GM21786 (cell line): Measurements from ENCODE around the gene MSANTD2.
A peak's percentile ranks its signal among the peaks of the same experiment; 100 is the strongest.

ENCODE experiments used
- ATAC-seq: cut with Tn5 transposase; IDR thresholded peaks from one replicate; pipeline ENCODE4 v1.9.1; 2021; ENCODE audit not compliant: unreplicated experiment

Gene MSANTD2

GRCh38 chr11:124738713-124739478 is 61.3 kb downstream of the MSANTD2 start:
- no peak for ATAC-seq

- no peak for ATAC-seq
These were observed 62.4 kb downstream of the MSANTD2 start for GRCh38 chr11:124737638-124738305.

- ATAC-seq = no peak
These were observed 63.5 kb downstream of the MSANTD2 start for GRCh38 chr11:124736736-124737135.

- no peak for ATAC-seq
These were observed 68.0 kb downstream of the MSANTD2 start for GRCh38 chr11:124732230-124732629.

DNA sequence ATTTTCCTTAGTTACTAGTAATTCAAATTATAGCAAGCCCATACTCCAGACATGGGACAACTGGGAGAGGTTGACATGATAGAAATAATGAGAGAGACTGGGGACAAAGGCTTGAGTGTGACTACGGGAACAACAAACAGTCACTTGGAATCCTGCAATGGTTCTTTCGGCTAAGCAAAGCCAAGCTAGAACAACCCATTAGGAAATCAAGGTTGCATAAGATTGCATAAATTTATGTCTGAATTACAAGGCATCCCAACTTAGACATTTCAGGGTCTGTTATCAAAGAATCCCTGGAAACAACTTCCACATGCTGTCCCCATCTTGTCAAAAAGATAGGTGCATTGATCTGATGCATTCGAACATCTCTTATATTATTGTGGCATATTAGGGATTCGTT is 70.6 kb downstream of the MSANTD2 start:
- ATAC-seq = no peak

DNA sequence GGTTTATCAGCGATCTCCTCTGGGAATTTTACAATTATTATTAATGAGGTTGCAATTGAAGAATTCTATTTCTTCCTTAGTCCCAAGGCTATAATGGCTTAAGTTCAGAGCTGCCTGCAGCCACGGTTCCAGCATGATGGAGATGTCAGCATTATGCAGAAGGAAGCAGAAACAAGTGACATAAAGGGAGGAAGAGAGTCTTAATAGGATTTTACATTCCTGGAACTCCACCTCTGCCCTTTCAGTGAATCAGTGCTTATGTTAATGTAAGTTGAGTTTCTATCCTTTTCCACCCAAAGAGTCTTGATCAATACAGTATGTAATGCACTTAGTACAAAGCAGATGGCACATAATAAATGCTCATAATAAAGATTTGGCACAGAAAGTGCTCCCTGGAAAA is 72.1 kb downstream of the MSANTD2 start:
- ATAC-seq = no peak

- ATAC-seq = no peak
These were observed 72.7 kb downstream of the MSANTD2 start for GRCh38 chr11:124727474-124727873.

- no peak for ATAC-seq
These were observed 74.5 kb downstream of the MSANTD2 start for GRCh38 chr11:124725719-124726105.

GRCh38 chr11:124724979-124725718 is 75.1 kb downstream of the MSANTD2 start:
- peak; percentile 96 for ATAC-seq

DNA sequence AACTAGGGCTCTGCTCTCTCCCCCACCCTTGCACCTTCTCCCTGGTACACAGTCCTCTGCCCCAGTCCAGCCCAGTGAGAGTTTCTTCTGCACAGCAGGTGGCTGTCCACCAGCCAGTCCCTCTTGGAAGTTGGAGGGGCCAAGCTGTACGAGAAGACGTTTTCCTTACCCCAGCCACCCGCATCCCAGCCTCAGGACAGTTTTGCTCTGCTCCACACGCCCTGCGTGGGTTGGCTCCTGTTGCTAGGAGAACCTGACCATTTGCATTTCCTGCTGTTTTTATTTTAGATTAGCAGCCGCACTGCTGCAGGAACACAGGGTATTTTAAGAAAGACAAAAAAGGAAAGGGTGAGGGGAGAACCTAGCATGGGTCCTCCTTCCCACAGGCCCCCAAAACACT is 78.0 kb downstream of the MSANTD2 start:
- no peak for ATAC-seq

- ATAC-seq = no peak
These were observed 80.7 kb downstream of the MSANTD2 start for GRCh38 chr11:124719534-124719933.

DNA sequence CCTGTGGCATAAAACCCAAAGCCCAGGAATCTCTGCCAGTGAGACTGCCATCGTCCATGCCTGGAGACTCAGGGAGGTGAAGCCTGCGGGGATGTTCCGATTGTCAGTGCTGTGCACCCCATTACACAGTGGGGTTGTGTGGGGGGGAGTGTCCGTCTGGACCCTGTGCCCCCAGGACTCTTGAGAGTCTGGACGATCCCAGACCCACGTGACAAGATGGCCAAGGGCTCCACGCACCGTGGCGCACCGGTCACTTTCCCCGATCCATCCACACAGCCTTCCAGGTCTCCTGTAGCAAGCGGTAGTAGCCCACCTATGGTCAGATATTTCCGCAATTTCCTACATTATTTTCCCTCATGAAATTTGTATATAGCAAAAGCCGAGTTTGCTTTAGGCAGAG is 81.4 kb downstream of the MSANTD2 start:
- ATAC-seq = no peak

- peak; percentile 39 for ATAC-seq
These were observed 82.2 kb downstream of the MSANTD2 start for GRCh38 chr11:124717786-124718651.

- ATAC-seq = peak; percentile 49
These were observed 82.8 kb downstream of the MSANTD2 start for GRCh38 chr11:124717421-124717785.

- ATAC-seq = no peak
These were observed 83.6 kb downstream of the MSANTD2 start for GRCh38 chr11:124716591-124716990.
